ENCODE data around the gene NCKAP5. TPM values are rescaled to one million over a fixed set of nuclear protein-coding genes. Genes with fewer than 3 reads are reported as not detected.

Gene NCKAP5
- total RNA-seq, 1 donor from 2014 or later: 0.46 TPM

DNA sequence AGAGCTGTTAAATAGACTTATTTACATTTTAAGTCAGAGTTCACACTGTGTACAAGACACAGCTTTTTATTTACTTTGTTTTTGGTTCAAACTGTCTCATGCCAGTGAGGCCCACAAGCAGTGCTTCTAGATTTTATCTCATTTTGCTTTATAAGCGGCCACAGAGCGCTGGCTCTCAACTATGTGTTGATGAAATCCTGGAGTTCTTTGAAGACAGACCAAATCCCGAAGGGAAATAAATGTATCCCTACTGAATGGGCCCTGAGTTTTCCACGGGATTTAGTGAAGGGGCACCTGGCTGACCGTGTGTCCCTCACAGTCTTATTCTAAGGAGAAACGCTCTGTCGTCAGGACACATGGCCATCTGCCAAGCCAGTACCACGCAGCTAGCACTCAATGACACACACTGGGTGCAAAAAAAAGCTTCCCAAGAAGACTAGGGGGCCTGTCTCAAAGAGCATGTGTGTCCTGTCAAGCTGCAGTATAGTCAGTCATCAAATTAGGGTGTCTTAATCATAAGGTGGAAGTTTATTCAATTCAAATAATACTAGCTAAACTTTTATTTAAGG lies 921.6 kb downstream of the NCKAP5 start:
- H3K27me3 Mint-ChIP-seq (ENCODE audit: unreplicated experiment): no peaks in the 10 kb centered on the region
- no peaks in the 10 kb centered on the region for H3K9me3 Mint-ChIP-seq (ENCODE audit: unreplicated experiment)
- H3K4me3 Mint-ChIP-seq (ENCODE audit: unreplicated experiment): no peak overlapping the region
- no peak for TF ChIP-seq CTCF (IDR thresholded peaks at IDR 0.05)
- no peak for DNase-seq (ENCODE audit: extremely low spot score, unreplicated experiment)
- H3K27ac Mint-ChIP-seq (ENCODE audit: unreplicated experiment): no peak overlapping the region
- no peaks in the 10 kb centered on the region for H3K4me1 Mint-ChIP-seq (ENCODE audit: unreplicated experiment)
- no peaks in the 10 kb centered on the region for H3K36me3 Mint-ChIP-seq (ENCODE audit: unreplicated experiment)

DNA sequence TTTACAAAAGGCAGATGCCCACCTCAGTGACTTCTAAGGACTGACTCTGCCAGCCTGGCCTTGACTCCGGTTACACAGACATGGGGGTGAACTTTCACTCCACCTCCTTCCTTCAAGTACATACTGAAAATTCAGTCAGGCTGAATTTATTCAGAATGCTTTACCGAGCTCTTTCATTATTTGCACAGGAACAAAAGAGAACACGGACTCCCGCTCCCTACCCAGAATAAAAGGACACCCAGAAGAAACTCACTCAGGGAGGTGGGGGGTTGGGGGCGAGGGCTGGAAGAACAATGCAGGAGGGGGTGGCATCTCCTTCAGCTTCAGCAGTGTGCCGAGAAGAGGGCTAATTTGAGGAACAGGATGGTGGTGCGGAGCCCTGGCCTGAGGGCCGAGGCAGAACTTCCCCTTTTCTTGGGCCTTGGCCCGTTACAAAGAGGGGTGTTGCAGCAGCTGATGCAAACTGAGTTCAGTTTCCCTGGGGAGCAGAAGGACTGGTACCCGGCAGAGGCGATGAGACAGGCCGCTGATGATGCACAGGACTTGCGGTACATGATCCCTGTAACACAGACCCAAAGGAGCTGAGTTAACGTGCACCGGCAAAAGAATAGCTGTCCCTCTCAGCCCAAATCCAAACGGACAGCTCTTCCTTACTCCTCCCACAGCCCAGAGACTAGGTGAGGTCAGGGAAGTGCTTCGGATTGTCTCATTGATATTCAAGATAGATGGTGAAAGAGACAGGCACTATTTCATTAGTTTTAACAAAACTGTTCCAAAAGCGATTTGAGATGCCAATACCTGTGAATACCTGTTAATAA lies 922.3 kb downstream of the NCKAP5 start:
- no peak for TF ChIP-seq CTCF (IDR thresholded peaks at IDR 0.05)
- no peaks in the 10 kb centered on the region for H3K4me1 Mint-ChIP-seq (ENCODE audit: unreplicated experiment)
- no peak overlapping the region for H3K27ac Mint-ChIP-seq (ENCODE audit: unreplicated experiment)
- no peak overlapping the region for H3K4me3 Mint-ChIP-seq (ENCODE audit: unreplicated experiment)
- no peaks in the 10 kb centered on the region for H3K27me3 Mint-ChIP-seq (ENCODE audit: unreplicated experiment)
- H3K36me3 Mint-ChIP-seq (ENCODE audit: unreplicated experiment): no peaks in the 10 kb centered on the region
- DNase-seq (ENCODE audit: extremely low spot score, unreplicated experiment): no peak
- no peaks in the 10 kb centered on the region for H3K9me3 Mint-ChIP-seq (ENCODE audit: unreplicated experiment)

- H3K27ac Mint-ChIP-seq (ENCODE audit: unreplicated experiment): no peak overlapping the region
- DNase-seq (ENCODE audit: extremely low spot score, unreplicated experiment): no peak
- no peaks in the 10 kb centered on the region for H3K4me1 Mint-ChIP-seq (ENCODE audit: unreplicated experiment)
- H3K4me3 Mint-ChIP-seq (ENCODE audit: unreplicated experiment): no peak overlapping the region
- H3K36me3 Mint-ChIP-seq (ENCODE audit: unreplicated experiment): no peaks in the 10 kb centered on the region
- no peaks in the 10 kb centered on the region for H3K9me3 Mint-ChIP-seq (ENCODE audit: unreplicated experiment)
- TF ChIP-seq CTCF (IDR thresholded peaks at IDR 0.05): no peak
- H3K27me3 Mint-ChIP-seq (ENCODE audit: unreplicated experiment): no peaks in the 10 kb centered on the region
Observed at GRCh38 chr2:132645176-132645575, 923.1 kb downstream of the NCKAP5 start.

GRCh38 chr2:132642415-132642814 lies 925.8 kb downstream of the NCKAP5 start:
- TF ChIP-seq CTCF (IDR thresholded peaks at IDR 0.05): no peak
- Mint-ChIP-seq H3K36me3 (ENCODE audit: unreplicated experiment) (no peaks in the 10 kb centered on the region), H3K27ac (ENCODE audit: unreplicated experiment) (no peak overlapping the region), H3K4me1 (ENCODE audit: unreplicated experiment) (no peaks in the 10 kb centered on the region), H3K9me3 (ENCODE audit: unreplicated experiment) (no peaks in the 10 kb centered on the region), H3K27me3 (ENCODE audit: unreplicated experiment) (no peaks in the 10 kb centered on the region), H3K4me3 (ENCODE audit: unreplicated experiment) (no peak overlapping the region)
- no peak for DNase-seq (ENCODE audit: extremely low spot score, unreplicated experiment)

DNA sequence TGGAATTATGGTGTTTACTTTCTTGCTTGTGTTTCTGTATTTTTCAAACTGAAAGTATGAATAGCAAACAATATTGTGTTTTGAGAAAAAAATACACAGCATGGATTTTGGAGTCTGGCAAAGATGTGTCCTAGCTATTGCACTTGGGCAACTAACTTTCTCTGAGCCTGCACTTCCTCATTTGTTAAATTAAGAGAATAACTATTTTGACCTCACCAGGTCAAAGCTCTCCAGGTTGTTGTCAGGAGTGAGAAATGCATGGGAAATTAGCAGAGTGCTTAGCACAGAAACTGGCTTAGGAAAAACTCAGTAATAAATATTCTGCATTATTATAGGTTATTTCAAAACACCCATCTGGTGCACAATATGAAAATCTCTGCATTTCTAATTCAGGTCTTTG lies 926.4 kb downstream of the NCKAP5 start:
- TF ChIP-seq CTCF (IDR thresholded peaks at IDR 0.05): no peak
- H3K4me1 Mint-ChIP-seq (ENCODE audit: unreplicated experiment): no peaks in the 10 kb centered on the region
- H3K4me3 Mint-ChIP-seq (ENCODE audit: unreplicated experiment): no peak overlapping the region
- DNase-seq (ENCODE audit: extremely low spot score, unreplicated experiment): no peak
- H3K27ac Mint-ChIP-seq (ENCODE audit: unreplicated experiment): no peak overlapping the region
- no peaks in the 10 kb centered on the region for H3K27me3 Mint-ChIP-seq (ENCODE audit: unreplicated experiment)
- H3K9me3 Mint-ChIP-seq (ENCODE audit: unreplicated experiment): no peaks in the 10 kb centered on the region
- no peaks in the 10 kb centered on the region for H3K36me3 Mint-ChIP-seq (ENCODE audit: unreplicated experiment)

Measured in osteocyte (in vitro differentiated cells).